ENCODE measurements around the gene MACROH2A1.

The MACROH2A1 gene

DNA sequence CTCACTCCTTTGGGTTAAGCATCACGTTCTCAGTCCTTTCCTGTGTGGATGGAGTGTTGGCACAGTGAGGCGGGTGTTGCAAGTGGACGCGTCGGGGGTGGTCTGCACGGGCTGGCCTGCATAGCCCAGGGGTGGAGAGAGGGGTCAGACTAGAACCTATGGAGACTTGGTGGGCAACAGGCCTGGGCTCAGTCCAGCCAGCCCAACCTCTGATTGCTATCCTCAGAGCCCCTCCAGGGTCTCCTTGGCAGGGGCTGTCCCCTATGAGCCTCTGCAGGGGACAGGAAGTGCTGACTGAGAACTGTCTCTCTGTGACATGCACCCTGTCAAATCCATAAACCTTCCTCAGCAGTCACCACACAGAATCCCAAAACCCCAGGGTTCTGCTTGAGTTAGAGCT is 45.9 kb upstream of the MACROH2A1 start:
- H3K4me3 ChIP-seq (ENCODE audit: control insufficient read depth, low read depth, low read length) = no peak overlapping the region
- DNase-seq (ENCODE audit: low read depth) = no peak
- TF ChIP-seq, protein P1, sequence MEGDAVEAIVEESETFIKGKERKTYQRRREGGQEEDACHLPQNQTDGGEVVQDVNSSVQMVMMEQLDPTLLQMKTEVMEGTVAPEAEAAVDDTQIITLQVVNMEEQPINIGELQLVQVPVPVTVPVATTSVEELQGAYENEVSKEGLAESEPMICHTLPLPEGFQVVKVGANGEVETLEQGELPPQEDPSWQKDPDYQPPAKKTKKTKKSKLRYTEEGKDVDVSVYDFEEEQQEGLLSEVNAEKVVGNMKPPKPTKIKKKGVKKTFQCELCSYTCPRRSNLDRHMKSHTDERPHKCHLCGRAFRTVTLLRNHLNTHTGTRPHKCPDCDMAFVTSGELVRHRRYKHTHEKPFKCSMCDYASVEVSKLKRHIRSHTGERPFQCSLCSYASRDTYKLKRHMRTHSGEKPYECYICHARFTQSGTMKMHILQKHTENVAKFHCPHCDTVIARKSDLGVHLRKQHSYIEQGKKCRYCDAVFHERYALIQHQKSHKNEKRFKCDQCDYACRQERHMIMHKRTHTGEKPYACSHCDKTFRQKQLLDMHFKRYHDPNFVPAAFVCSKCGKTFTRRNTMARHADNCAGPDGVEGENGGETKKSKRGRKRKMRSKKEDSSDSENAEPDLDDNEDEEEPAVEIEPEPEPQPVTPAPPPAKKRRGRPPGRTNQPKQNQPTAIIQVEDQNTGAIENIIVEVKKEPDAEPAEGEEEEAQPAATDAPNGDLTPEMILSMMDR (IDR thresholded peaks at IDR 0.05; ENCODE audit: control insufficient read depth, insufficient read depth, low read depth, low read length, missing control alignments) = no peak

DNA sequence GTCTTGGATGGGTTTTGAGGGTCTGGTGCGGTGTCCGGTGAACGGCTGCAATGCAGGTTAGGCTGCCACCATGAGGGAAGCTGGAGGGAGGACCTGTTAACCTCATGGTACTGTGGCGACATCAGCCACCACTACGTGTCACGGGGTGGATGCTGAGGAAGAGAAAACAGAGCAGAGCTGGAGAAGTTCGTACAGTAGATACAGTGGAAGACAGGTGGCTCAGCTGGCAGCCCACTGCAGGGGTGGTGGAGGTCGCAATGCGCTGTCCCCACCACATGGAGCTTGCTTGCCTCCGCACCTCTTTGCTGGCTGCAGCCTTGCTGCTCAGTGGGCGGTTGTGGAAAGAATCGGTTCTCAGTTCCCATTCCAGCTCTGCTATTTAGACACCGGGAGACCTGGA is 45.3 kb upstream of the MACROH2A1 start:
- H3K4me3 ChIP-seq (ENCODE audit: control insufficient read depth, low read depth, low read length) = no peak overlapping the region
- TF ChIP-seq, protein P1 (IDR thresholded peaks at IDR 0.05; ENCODE audit: control insufficient read depth, insufficient read depth, low read depth, low read length, missing control alignments) = no peak
- no peak for DNase-seq (ENCODE audit: low read depth)

DNA sequence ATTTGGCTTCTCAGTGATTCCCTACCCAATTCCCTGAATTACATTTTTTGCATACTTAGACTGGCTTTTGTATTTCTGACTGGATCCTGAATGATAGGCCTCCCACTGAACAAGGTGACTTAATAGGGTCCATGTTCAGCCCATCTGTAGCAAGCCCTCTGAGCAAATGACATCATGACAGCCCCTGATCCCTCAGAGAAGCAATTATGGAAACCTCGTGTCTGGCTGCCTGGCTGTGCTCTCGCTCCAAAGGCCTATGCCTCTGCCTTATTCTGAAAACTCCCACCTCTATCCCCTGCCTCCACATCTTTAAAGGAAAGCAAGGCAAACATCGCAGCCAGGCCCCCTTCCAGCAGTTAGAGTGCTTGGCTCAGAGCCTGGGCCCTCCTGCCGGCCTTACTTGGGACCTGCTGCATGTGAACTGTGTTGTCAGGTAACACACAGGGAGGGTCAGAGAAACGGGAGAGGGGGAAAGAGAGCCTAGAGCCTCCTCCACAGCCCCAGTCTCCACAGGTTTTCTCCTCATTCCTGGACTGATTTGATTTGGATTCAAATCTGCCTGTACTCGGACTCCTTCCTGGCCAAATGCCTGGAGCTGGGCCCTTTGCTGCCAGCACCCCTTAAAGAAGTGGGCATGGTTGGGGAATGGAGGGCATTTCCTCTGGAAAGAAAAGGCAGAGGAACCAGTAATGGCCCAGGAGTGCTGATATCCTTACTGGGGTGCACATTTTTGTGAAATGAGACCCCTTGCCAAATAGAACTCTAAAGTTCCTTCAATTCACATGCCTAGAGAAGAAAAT is 44.3 kb upstream of the MACROH2A1 start:
- no peak overlapping the region for H3K4me3 ChIP-seq (ENCODE audit: control insufficient read depth, low read depth, low read length)
- TF ChIP-seq, protein P1 (IDR thresholded peaks at IDR 0.05; ENCODE audit: control insufficient read depth, insufficient read depth, low read depth, low read length, missing control alignments) = no peak
- no peak for DNase-seq (ENCODE audit: low read depth)

DNA sequence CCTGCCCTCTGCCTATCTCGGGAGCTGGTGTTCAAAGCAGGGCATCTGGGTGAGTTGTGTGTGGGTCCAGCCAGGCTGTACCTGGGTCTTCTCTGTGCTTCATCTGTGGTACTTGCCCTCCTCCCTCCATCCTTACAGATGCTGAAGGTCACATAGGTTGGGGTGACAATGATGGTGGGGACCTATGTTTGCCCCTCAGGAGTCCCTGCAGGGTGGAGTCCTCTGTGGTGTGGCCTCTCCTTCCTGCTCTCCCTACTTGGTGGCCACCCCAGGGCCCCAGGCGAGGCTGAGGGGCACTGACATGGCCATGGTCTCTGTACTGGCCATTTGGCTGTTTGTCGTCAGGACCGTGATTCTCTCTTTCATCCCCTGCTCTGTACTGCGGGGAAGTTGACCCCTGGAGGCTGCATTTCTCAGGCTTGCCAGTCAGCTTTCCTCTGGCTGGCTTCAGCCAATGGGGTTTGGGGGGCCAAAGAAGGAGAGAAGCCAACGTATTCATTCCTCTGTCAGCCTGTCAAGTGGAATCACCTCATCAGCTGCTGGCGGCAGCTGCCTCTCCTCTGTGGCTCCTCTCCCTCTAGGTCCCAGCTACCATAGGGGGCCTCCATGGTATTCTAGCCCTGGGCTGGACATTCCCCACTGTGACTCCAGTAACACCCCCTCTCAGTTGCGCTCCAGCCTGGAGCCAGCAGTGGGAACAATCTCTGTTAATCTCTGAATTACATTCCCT is 43.6 kb upstream of the MACROH2A1 start:
- TF ChIP-seq, protein P1 (IDR thresholded peaks at IDR 0.05; ENCODE audit: control insufficient read depth, insufficient read depth, low read depth, low read length, missing control alignments) = no peak
- no peak overlapping the region for H3K4me3 ChIP-seq (ENCODE audit: control insufficient read depth, low read depth, low read length)
- DNase-seq (ENCODE audit: low read depth) = no peak

DNA sequence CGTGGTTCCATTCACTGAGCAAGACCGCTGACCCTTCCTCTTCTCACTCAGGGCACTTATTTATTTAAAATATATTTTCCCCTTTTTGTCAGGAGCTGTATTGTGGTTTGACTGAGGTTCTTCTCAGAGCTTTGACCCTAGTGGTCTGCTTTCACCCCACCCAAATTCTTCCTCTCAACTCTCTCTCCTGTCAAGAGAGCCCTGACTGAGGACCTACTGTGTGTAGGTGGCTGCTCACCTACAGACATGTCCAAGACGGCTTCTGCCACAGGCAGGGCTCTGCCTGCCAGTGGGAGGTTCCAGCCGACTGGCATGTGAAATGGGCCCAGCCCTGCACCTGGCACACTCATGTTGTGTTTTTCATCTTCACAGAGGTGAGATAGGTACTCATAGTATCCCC is 42.9 kb upstream of the MACROH2A1 start:
- TF ChIP-seq, protein P1 (IDR thresholded peaks at IDR 0.05; ENCODE audit: control insufficient read depth, insufficient read depth, low read depth, low read length, missing control alignments) = no peak
- H3K4me3 ChIP-seq (ENCODE audit: control insufficient read depth, low read depth, low read length) = no peak overlapping the region
- DNase-seq (ENCODE audit: low read depth) = no peak

DNA sequence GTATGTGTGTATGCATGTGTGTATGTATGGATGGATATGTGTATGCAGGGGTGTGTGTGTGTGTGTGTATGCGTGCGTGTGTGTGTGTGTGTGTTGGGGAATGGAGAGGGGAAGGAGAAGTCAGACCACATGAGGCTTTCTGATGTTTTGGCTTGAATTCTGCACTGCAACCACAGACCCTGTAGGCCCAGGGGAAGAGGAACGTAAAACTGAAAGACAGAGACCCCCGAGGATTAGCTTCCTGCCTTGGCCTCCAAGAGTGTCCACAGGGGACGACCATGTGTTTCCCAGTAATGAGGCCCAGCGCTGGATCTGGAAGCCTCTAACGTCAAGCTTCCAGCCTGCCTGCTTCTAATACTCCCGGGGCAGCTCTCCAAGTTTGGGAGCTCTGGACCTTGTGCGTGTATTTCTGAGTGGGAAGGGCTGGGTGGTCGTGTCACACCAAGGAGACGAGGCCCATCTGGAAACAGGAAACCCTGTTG is 42.4 kb upstream of the MACROH2A1 start:
- DNase-seq (ENCODE audit: low read depth) = no peak
- TF ChIP-seq, protein P1 (IDR thresholded peaks at IDR 0.05; ENCODE audit: control insufficient read depth, insufficient read depth, low read depth, low read length, missing control alignments) = no peak
- no peak overlapping the region for H3K4me3 ChIP-seq (ENCODE audit: control insufficient read depth, low read depth, low read length)

Measured in AG09309 (cell line).